ENCODE results near the gene RBFOX1.

Gene RBFOX1

GRCh38 chr16:7289299-7289698 lies 43.3 kb upstream of the RBFOX1 start:
- Histone ChIP-seq H3K4me3 (ENCODE audit: low read length, poor library complexity, severe bottlenecking) (no peak overlapping the region), H3K9ac (ENCODE audit: low read depth, low read length, poor library complexity, severe bottlenecking) (no peak overlapping the region), H3K9me2 (replicated peaks; ENCODE audit: low read depth, low read length) (no peaks in the 10 kb centered on the region), H3K4me2 (ENCODE audit: low read depth, low read length, poor library complexity, severe bottlenecking) (no peak overlapping the region), H2AFZ (ENCODE audit: low read length) (no peak overlapping the region), H3F3A (ENCODE audit: low read depth) (no peaks in the 10 kb centered on the region), H3K79me2 (ENCODE audit: insufficient read depth, low read length) (no peaks in the 10 kb centered on the region), H3K4me1 (ENCODE audit: insufficient read depth, low read length, poor library complexity, severe bottlenecking) (no peaks in the 10 kb centered on the region), H3K27me3 (ENCODE audit: insufficient read depth, low read length, poor library complexity, severe bottlenecking) (no peaks in the 10 kb centered on the region), H4K20me1 (ENCODE audit: insufficient read depth, low read length, poor library complexity, severe bottlenecking) (no peaks in the 10 kb centered on the region), H3K9me3 (ENCODE audit: insufficient read depth, low read depth, low read length) (no peaks in the 10 kb centered on the region), H3K36me3 (ENCODE audit: insufficient read depth, low read length) (no peaks in the 10 kb centered on the region)
- TF ChIP-seq CTCF (conservative IDR thresholded peaks at IDR 0.05; ENCODE audit: low read length) (no peak), EZH2phosphoT487 (IDR thresholded peaks at IDR 0.05; ENCODE audit: borderline replicate concordance) (no peak)

GRCh38 chr16:7290682-7291081 lies 42.0 kb upstream of the RBFOX1 start:
- no peaks in the 10 kb centered on the region for H3K9me3 ChIP-seq (ENCODE audit: insufficient read depth, low read depth, low read length)
- no peaks in the 10 kb centered on the region for H4K20me1 ChIP-seq (ENCODE audit: insufficient read depth, low read length, poor library complexity, severe bottlenecking)
- no peaks in the 10 kb centered on the region for H3F3A ChIP-seq (ENCODE audit: low read depth)
- no peaks in the 10 kb centered on the region for H3K36me3 ChIP-seq (ENCODE audit: insufficient read depth, low read length)
- H3K9me2 ChIP-seq (replicated peaks; ENCODE audit: low read depth, low read length), result no peaks in the 10 kb centered on the region
- no peaks in the 10 kb centered on the region for H3K27me3 ChIP-seq (ENCODE audit: insufficient read depth, low read length, poor library complexity, severe bottlenecking)
- H3K4me3 ChIP-seq (ENCODE audit: low read length, poor library complexity, severe bottlenecking), result no peak overlapping the region
- no peaks in the 10 kb centered on the region for H3K79me2 ChIP-seq (ENCODE audit: insufficient read depth, low read length)
- H3K4me1 ChIP-seq (ENCODE audit: insufficient read depth, low read length, poor library complexity, severe bottlenecking), result no peaks in the 10 kb centered on the region
- no peak overlapping the region for H3K4me2 ChIP-seq (ENCODE audit: low read depth, low read length, poor library complexity, severe bottlenecking)
- no peak overlapping the region for H2AFZ ChIP-seq (ENCODE audit: low read length)
- no peak overlapping the region for H3K9ac ChIP-seq (ENCODE audit: low read depth, low read length, poor library complexity, severe bottlenecking)
- no peak for TF ChIP-seq CTCF (conservative IDR thresholded peaks at IDR 0.05; ENCODE audit: low read length)
- no peak for TF ChIP-seq EZH2phosphoT487 (IDR thresholded peaks at IDR 0.05; ENCODE audit: borderline replicate concordance)

GRCh38 chr16:7294020-7294419 lies 38.6 kb upstream of the RBFOX1 start:
- Histone ChIP-seq H3K9ac (ENCODE audit: low read depth, low read length, poor library complexity, severe bottlenecking) (no peak overlapping the region), H3K4me3 (ENCODE audit: low read length, poor library complexity, severe bottlenecking) (no peak overlapping the region), H4K20me1 (ENCODE audit: insufficient read depth, low read length, poor library complexity, severe bottlenecking) (no peaks in the 10 kb centered on the region), H3K79me2 (ENCODE audit: insufficient read depth, low read length) (no peaks in the 10 kb centered on the region), H3K4me1 (ENCODE audit: insufficient read depth, low read length, poor library complexity, severe bottlenecking) (no peaks in the 10 kb centered on the region), H3K36me3 (ENCODE audit: insufficient read depth, low read length) (no peaks in the 10 kb centered on the region), H3K27me3 (ENCODE audit: insufficient read depth, low read length, poor library complexity, severe bottlenecking) (no peaks in the 10 kb centered on the region), H2AFZ (ENCODE audit: low read length) (no peak overlapping the region), H3K9me2 (replicated peaks; ENCODE audit: low read depth, low read length) (no peaks in the 10 kb centered on the region), H3K9me3 (ENCODE audit: insufficient read depth, low read depth, low read length) (no peaks in the 10 kb centered on the region), H3K4me2 (ENCODE audit: low read depth, low read length, poor library complexity, severe bottlenecking) (no peak overlapping the region), H3F3A (ENCODE audit: low read depth) (no peaks in the 10 kb centered on the region)
- TF ChIP-seq EZH2phosphoT487 (IDR thresholded peaks at IDR 0.05; ENCODE audit: borderline replicate concordance), result no peak
- no peak for TF ChIP-seq CTCF (conservative IDR thresholded peaks at IDR 0.05; ENCODE audit: low read length)
